A673 (cell line): ENCODE data around the gene FUT8. TPM values are rescaled to one million over a fixed set of nuclear protein-coding genes. Genes with fewer than 3 reads are reported as not detected.

ENCODE experiments used
- BruUV-seq: library from RNA; stranded (reverse); fragments of 400-500 nt; replicated peaks from 2 replicates; lab custom pipeline; 2021; lab: Mats Ljungman, UMichigan
- CTCF ChIA-PET: fragments of 300-600 bp; sonication (Branson Sonifier 250); formaldehyde crosslinking; loops from one replicate; lab custom pipeline; 2022; ENCODE audit warnings: antibody characterized with exemption; lab: Charles Lee
- POLR2A ChIA-PET: fragments of 300-600 bp; sonication (Branson Sonifier 250); formaldehyde crosslinking; loops from one replicate; lab custom pipeline; 2022; ENCODE audit warnings: antibody characterized with exemption; ENCODE audit not compliant: low non-redundant PET; lab: Charles Lee
- DNase-seq: peaks from one replicate; pipeline ENCODE4 v3.0.0-alpha.2; 2015; ENCODE audit warnings: low spot score
- H3K27ac ChIP-seq: fragments of 200-600 bp; sonication (generic); 2 replicates; pipeline ENCODE4 v1.5.1; 2016; ENCODE audit warnings: mixed run types, low read depth, mild to moderate bottlenecking, mixed read lengths, antibody characterized with exemption, low read length; ENCODE audit not compliant: poor library complexity, severe bottlenecking
- H3K27me3 ChIP-seq: fragments of 200-600 bp; sonication (generic); replicated peaks from 2 replicates; pipeline ENCODE4 v1.6.1; 2017; ENCODE audit warnings: mixed run types, low read depth, mild to moderate bottlenecking, mixed read lengths, antibody characterized with exemption, low read length; ENCODE audit not compliant: insufficient read depth, poor library complexity
- H3K36me3 ChIP-seq: fragments of 200-600 bp; sonication (generic); 2 replicates; pipeline ENCODE4 v1.6.1; 2016; ENCODE audit warnings: mixed run types, mild to moderate bottlenecking, mixed read lengths, antibody characterized with exemption, low read length; ENCODE audit not compliant: insufficient read depth, poor library complexity, severe bottlenecking
- H3K4me1 ChIP-seq: fragments of 200-600 bp; sonication (generic); 2 replicates; pipeline ENCODE4 v1.6.1; 2017; ENCODE audit warnings: mixed run types, mild to moderate bottlenecking, mixed read lengths, antibody characterized with exemption, low read length; ENCODE audit not compliant: insufficient read depth, poor library complexity, severe bottlenecking
- H3K4me3 ChIP-seq: fragments of 200-600 bp; sonication (generic); 2 replicates; pipeline ENCODE4 v1.5.1; 2016; ENCODE audit warnings: low read depth, mixed run types, mild to moderate bottlenecking, mixed read lengths, low read length; ENCODE audit not compliant: poor library complexity, severe bottlenecking
- H3K9me3 ChIP-seq: fragments of 200-600 bp; sonication (generic); 2 replicates; pipeline ENCODE4 v1.6.1; 2016; ENCODE audit warnings: mixed run types, low read depth, mild to moderate bottlenecking, mixed read lengths, antibody characterized with exemption, low read length; ENCODE audit not compliant: poor library complexity, severe bottlenecking
- EZH2 ChIP-seq: fragments of 200-600 bp; sonication (generic); IDR thresholded peaks from 2 replicates; pipeline ENCODE4 v1.6.1; 2017; ENCODE audit warnings: borderline replicate concordance, low read depth, mild to moderate bottlenecking, mixed read lengths, antibody characterized with exemption, low read length; ENCODE audit not compliant: poor library complexity, severe bottlenecking
- intact Hi-C: fragments of 100-400 bp; cut with micrococcal nuclease; formaldehyde crosslinking; loops from one replicate; pipeline ENCODE4 v1.10.0; 2022; ENCODE audit not compliant: unreplicated experiment
- total RNA-seq: library from RNA; stranded (reverse); gene quantifications from 2 replicates; pipeline ENCODE4 v1.2.3, GENCODE V29; 2021
- TF ChIP-seq, protein P1 (sequence below): fragments of 300-800, 200-600 bp; sonication (generic); conservative IDR thresholded peaks from 2 replicates; pipeline ENCODE4 v1.5.1; 2017; ENCODE audit warnings: low read depth, mild to moderate bottlenecking, antibody characterized with exemption, low read length, moderate library complexity, mixed read lengths

FUT8 gene
- total RNA-seq, 1 experiment from 2014 or later: 11.0 TPM

DNA sequence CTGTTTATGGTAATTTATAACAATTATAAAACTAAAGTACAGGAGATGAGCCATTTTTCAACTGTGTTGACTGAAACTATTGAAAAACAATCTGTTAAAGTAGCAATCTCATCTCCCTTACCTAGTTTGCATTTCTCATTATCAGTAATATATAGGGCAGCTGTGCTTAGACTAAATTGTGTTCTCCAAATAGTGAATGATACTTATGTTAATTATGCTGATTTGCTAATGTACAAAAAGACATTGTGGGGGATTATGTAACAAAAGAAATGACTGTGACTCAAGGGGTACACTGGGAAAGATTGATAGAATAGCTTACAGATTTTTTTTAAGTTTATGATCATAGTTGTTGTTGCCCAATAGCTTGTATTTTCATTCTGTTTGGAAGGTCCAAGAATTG is 207.7 kb downstream of the FUT8 start:
- no peaks in the 10 kb centered on the region for H3K36me3 ChIP-seq
- intact Hi-C loops: no loop called here
- CTCF ChIA-PET: no interaction called here
- no peak overlapping the region for H3K4me3 ChIP-seq
- no peaks in the 10 kb centered on the region for H3K27me3 ChIP-seq
- no peaks in the 10 kb centered on the region for H3K4me1 ChIP-seq
- POLR2A ChIA-PET: no interaction called here
- TF ChIP-seq, protein P1, sequence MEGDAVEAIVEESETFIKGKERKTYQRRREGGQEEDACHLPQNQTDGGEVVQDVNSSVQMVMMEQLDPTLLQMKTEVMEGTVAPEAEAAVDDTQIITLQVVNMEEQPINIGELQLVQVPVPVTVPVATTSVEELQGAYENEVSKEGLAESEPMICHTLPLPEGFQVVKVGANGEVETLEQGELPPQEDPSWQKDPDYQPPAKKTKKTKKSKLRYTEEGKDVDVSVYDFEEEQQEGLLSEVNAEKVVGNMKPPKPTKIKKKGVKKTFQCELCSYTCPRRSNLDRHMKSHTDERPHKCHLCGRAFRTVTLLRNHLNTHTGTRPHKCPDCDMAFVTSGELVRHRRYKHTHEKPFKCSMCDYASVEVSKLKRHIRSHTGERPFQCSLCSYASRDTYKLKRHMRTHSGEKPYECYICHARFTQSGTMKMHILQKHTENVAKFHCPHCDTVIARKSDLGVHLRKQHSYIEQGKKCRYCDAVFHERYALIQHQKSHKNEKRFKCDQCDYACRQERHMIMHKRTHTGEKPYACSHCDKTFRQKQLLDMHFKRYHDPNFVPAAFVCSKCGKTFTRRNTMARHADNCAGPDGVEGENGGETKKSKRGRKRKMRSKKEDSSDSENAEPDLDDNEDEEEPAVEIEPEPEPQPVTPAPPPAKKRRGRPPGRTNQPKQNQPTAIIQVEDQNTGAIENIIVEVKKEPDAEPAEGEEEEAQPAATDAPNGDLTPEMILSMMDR: no peak
- no peak for TF ChIP-seq EZH2
- no peak for DNase-seq
- BruUV-seq: no TSS peak
- H3K9me3 ChIP-seq: no peaks in the 10 kb centered on the region
- no peak overlapping the region for H3K27ac ChIP-seq

DNA sequence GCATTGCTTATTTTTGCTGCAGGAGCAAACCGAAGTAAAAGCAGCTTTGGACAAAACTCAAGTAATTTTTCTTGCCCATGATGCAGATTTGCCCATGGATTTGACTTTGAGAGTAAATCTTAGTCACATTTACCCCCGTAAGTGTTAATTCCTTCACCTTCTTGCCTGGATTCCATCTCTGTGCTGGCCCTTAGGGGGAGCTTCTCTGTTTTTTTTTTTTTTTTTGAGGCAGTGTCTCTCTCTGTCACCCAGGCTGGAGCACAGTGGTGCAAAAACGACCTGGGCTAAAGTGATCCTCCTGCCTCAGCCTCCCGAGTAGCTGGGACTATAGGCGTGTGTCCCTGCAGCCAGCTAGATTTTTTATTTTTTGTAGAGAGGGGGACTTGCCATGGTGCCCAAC is 210.2 kb downstream of the FUT8 start:
- BruUV-seq: no TSS peak
- Histone ChIP-seq H3K36me3 (no peaks in the 10 kb centered on the region), H3K4me1 (no peaks in the 10 kb centered on the region), H3K4me3 (no peak overlapping the region), H3K27me3 (no peaks in the 10 kb centered on the region), H3K27ac (no peak overlapping the region), H3K9me3 (no peaks in the 10 kb centered on the region)
- no peak for DNase-seq
- intact Hi-C loops: no loop called here
- CTCF ChIA-PET: interaction anchor here (0.6 kb wide), 1 partner anchor 48 kb away, joined by 4 read pairs; no protein-coding TSS in a partner anchor
- no peak for TF ChIP-seq EZH2
- POLR2A ChIA-PET: no interaction called here

DNA sequence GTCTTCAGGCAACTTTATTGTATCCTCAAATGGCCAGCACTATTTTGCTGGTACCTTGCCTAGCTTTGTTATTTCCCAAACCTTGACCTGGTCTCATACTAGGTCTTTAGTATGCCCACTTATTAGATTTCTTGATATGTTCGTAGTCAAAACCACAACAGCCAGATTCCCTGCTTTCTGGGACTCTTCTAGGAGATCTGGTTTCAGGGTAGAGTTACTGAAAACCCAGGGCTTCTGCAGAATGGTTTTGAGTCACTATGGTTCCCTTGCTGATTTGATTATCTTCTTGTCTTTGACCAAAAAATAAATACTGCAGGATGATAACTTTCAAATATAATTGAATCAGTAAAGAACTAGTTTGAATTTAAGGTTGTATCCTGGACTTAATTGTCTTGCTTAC is 211.2 kb downstream of the FUT8 start:
- BruUV-seq: no TSS peak
- no peak overlapping the region for H3K4me3 ChIP-seq
- no peak for DNase-seq
- ChIA-PET POLR2A (no interaction called here), CTCF (no interaction called here)
- H3K4me1 ChIP-seq: no peaks in the 10 kb centered on the region
- H3K27ac ChIP-seq: no peak overlapping the region
- no peaks in the 10 kb centered on the region for H3K9me3 ChIP-seq
- no peaks in the 10 kb centered on the region for H3K36me3 ChIP-seq
- intact Hi-C loops: no loop called here
- TF ChIP-seq EZH2: no peak
- TF ChIP-seq, protein P1: no peak
- no peaks in the 10 kb centered on the region for H3K27me3 ChIP-seq

DNA sequence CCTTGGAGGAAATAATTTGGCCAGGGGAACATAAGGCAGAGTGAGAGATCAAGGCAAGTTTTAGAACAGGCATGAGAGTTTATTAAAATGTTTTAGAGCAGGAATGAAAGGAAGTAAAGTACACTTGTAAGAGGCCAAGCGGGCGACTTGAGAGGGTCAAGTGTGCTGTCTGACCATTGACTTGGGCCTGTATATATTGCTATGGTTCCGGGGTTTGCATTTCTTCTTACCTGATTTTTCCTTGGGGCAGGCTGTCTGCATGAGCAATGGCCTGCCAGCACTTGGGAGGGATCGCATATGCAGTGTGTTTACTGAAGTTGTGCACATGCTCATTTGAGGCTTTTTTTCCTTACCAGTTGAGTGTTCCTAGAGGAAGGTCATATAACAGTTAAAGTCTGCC is 214.8 kb downstream of the FUT8 start:
- no peak for DNase-seq
- no peaks in the 10 kb centered on the region for H3K36me3 ChIP-seq
- BruUV-seq: no TSS peak
- POLR2A ChIA-PET: no interaction called here
- TF ChIP-seq, protein P1: no peak
- no peak for TF ChIP-seq EZH2
- CTCF ChIA-PET: no interaction called here
- no peaks in the 10 kb centered on the region for H3K9me3 ChIP-seq
- no peaks in the 10 kb centered on the region for H3K27me3 ChIP-seq
- H3K4me1 ChIP-seq: no peaks in the 10 kb centered on the region
- no peak overlapping the region for H3K27ac ChIP-seq
- intact Hi-C loops: no loop called here
- no peak overlapping the region for H3K4me3 ChIP-seq
